GM12878 (cell line): Measurements from ENCODE around the gene TERB1. TPM values are rescaled to one million over a fixed set of nuclear protein-coding genes. Genes with fewer than 3 reads are reported as not detected.

Experiments
- ATAC-seq: fragments of 200-7000 bp; cut with Tn5 transposase; 3 replicates; pipeline ENCODE4 v1.9.1; 2020; ENCODE audit warnings: mild to moderate bottlenecking, moderate library complexity
- BruUV-seq: library from RNA; stranded (reverse); fragments of 400-500 nt; replicated peaks from 2 replicates; lab custom pipeline; 2021; lab: Mats Ljungman, UMichigan
- CTCF ChIA-PET: fragments of 300-600 bp; sonication (Branson Sonifier 250); formaldehyde crosslinking; extraction: SDS; loops from one replicate; lab custom pipeline; 2021; ENCODE audit warnings: inconsistent platforms; lab: Yijun Ruan, JAX
- POLR2A ChIA-PET: fragments of 350-600 bp; formaldehyde crosslinking; extraction: SDS; loops from one replicate; lab custom pipeline; 2021; ENCODE audit warnings: inconsistent platforms; lab: Charles Lee
- RAD21 ChIA-PET: fragments of 300-600 bp; sonication (Branson Sonifier 250); formaldehyde crosslinking; loops from one replicate; lab custom pipeline; 2023; ENCODE audit warnings: antibody characterized with exemption; ENCODE audit not compliant: unreplicated experiment; lab: Charles Lee
- SMC1A ChIA-PET: fragments of 300-600 bp; sonication (Branson Sonifier 250); formaldehyde crosslinking; loops from one replicate; lab custom pipeline; 2023; ENCODE audit not compliant: unreplicated experiment, uncharacterized antibody; lab: Charles Lee
- DNase-seq: peaks from one replicate; pipeline ENCODE4 v3.0.0-alpha.2; 2011; ENCODE audit warnings: low read depth, low spot score
- FAIRE-seq: peaks from 3 replicates; lab custom pipeline; 2011; peaks lifted over from hg19 to GRCh38; lab: Jason Lieb, UNC
- H2AFZ ChIP-seq: 2 replicates; pipeline ENCODE4 v1.6.0; 2011; ENCODE audit warnings: low read depth, low read length, control low read depth; ENCODE audit not compliant: control insufficient read depth
- H3K27ac ChIP-seq: 2 replicates; pipeline ENCODE4 v1.5.1; 2011; ENCODE audit warnings: control low read depth; ENCODE audit not compliant: control insufficient read depth, insufficient read depth
- H3K27me3 ChIP-seq, 2 experiments: replicated peaks in 1 of 2; 2 replicates each; pipeline versions ENCODE4 v1.6.0 to v1.6.1; 2011; ENCODE audit warnings: low read length in 1 of 2; ENCODE audit not compliant: control insufficient read depth in 2 of 2, insufficient read depth in 2 of 2
- H3K36me3 ChIP-seq, 2 experiments: 2 replicates each; pipeline ENCODE4 v1.5.1; 2011; ENCODE audit warnings: low read length in 1 of 2; ENCODE audit not compliant: control insufficient read depth in 2 of 2, insufficient read depth in 2 of 2
- H3K4me1 ChIP-seq: 2 replicates; pipeline ENCODE4 v1.6.1; 2011; ENCODE audit warnings: mild to moderate bottlenecking, low read length, moderate library complexity, mixed read lengths; ENCODE audit not compliant: control insufficient read depth, insufficient read depth
- H3K4me2 ChIP-seq: 2 replicates; pipeline ENCODE4 v1.6.0; 2011; ENCODE audit warnings: control low read depth; ENCODE audit not compliant: control insufficient read depth, insufficient read depth
- H3K4me3 ChIP-seq: fragments of 200-600 bp; sonication (generic); 2 replicates; pipeline ENCODE4 v1.5.1; 2016
- H3K79me2 ChIP-seq: 2 replicates; pipeline ENCODE4 v1.6.0; 2011; ENCODE audit warnings: low read length; ENCODE audit not compliant: control insufficient read depth, insufficient read depth
- H3K9ac ChIP-seq: 2 replicates; pipeline ENCODE4 v1.8.0; 2011; ENCODE audit warnings: low read length, control low read depth, mixed read lengths; ENCODE audit not compliant: control insufficient read depth, insufficient read depth
- H3K9me3 ChIP-seq: replicated peaks from 3 replicates; pipeline ENCODE4 v1.5.1; 2011; ENCODE audit warnings: mild to moderate bottlenecking, low read length; ENCODE audit not compliant: control insufficient read depth, insufficient read depth
- H4K20me1 ChIP-seq: 2 replicates; pipeline ENCODE4 v1.6.0; 2011; ENCODE audit not compliant: control insufficient read depth, insufficient read depth
- ATF7 ChIP-seq: fragments of 450-650 bp; IDR thresholded peaks from 2 replicates; pipeline ENCODE4 v1.6.1; 2016; ENCODE audit warnings: low read depth, mild to moderate bottlenecking
- CBX3 ChIP-seq: fragments of 200-600 bp; sonication (generic); IDR thresholded peaks from 2 replicates; pipeline ENCODE4 v1.6.1; 2016; ENCODE audit warnings: low read depth, borderline replicate concordance
- CHD2 ChIP-seq: IDR thresholded peaks from 2 replicates; pipeline ENCODE4 v1.6.1; 2011; ENCODE audit warnings: low read depth, low read length, improper control_type of control experiment, borderline replicate concordance
- CTCF ChIP-seq, 3 experiments: IDR thresholded peaks in 2 of 3; conservative IDR thresholded peaks in 1 of 3; 2 replicates each; pipeline ENCODE4 v1.5.1; 2011; ENCODE audit warnings: low read depth in 3 of 3, low read length in 3 of 3, mild to moderate bottlenecking in 3 of 3, control low read depth in 2 of 3, moderate library complexity in 2 of 3, inconsistent platforms in 1 of 3, mixed read lengths in 1 of 3; ENCODE audit not compliant: control insufficient read depth in 2 of 3, insufficient read depth in 1 of 3; ENCODE audit errors: extremely low read depth in 1 of 3
- EP300 ChIP-seq, 2 experiments: fragments of 150-350 bp in 1 of 2; IDR thresholded peaks; 2 replicates each; pipeline ENCODE4 v1.6.1; 2011 to 2012; ENCODE audit warnings: low read depth in 2 of 2, low read length in 2 of 2, borderline replicate concordance in 1 of 2, improper control_type of control experiment in 1 of 2, inconsistent platforms in 1 of 2; ENCODE audit not compliant: control insufficient read depth in 1 of 2
- GATAD2B ChIP-seq: fragments of 450-650 bp; conservative IDR thresholded peaks from 2 replicates; pipeline ENCODE4 v1.6.1; 2017; ENCODE audit warnings: low read depth, mild to moderate bottlenecking, moderate library complexity
- HSF1 ChIP-seq: fragments of 150-350 bp; IDR thresholded peaks from 2 replicates; pipeline ENCODE4 v1.6.1; 2014; ENCODE audit warnings: mild to moderate bottlenecking, low read depth, low read length
- IKZF2 ChIP-seq, 2 experiments: fragments of 450-650 bp; IDR thresholded peaks; 2 replicates each; pipeline ENCODE4 v1.6.1; 2017; ENCODE audit warnings: mild to moderate bottlenecking in 2 of 2, moderate library complexity in 2 of 2
- MAX ChIP-seq: IDR thresholded peaks from 2 replicates; pipeline ENCODE4 v1.6.1; 2012; ENCODE audit warnings: low read depth, low read length, improper control_type of control experiment
- MYB ChIP-seq: fragments of 150-350 bp; IDR thresholded peaks from 2 replicates; pipeline ENCODE4 v1.6.1; 2014; ENCODE audit warnings: mild to moderate bottlenecking, low read depth, low read length, borderline replicate concordance
- MYC ChIP-seq: IDR thresholded peaks from 2 replicates; pipeline ENCODE4 v1.6.1; 2011; ENCODE audit warnings: mild to moderate bottlenecking, low read length, moderate library complexity, inconsistent platforms; ENCODE audit not compliant: insufficient read depth, insufficient replicate concordance, insufficient read length, severe bottlenecking
- NBN ChIP-seq: fragments of 450-650 bp; IDR thresholded peaks from 2 replicates; pipeline ENCODE4 v1.6.1; 2016
- PML ChIP-seq: IDR thresholded peaks from 2 replicates; pipeline ENCODE4 v1.6.1; 2012; ENCODE audit warnings: low read length, inconsistent platforms
- SP1 ChIP-seq: IDR thresholded peaks from one replicate; pipeline ENCODE4 v1.6.1; 2011; ENCODE audit warnings: low read depth, low read length
- SPI1 ChIP-seq: IDR thresholded peaks from 2 replicates; pipeline ENCODE4 v1.6.1; 2011; ENCODE audit warnings: low read depth, mild to moderate bottlenecking, low read length, moderate library complexity, borderline replicate concordance; ENCODE audit not compliant: insufficient read depth
- ZNF592 ChIP-seq: fragments of 450-650 bp; IDR thresholded peaks from 2 replicates; pipeline ENCODE4 v1.6.1; 2017; ENCODE audit warnings: mild to moderate bottlenecking, moderate library complexity
- WGBS: methylation state at CpG from one replicate; pipeline ENCODE4 v1.1.6; 2016; ENCODE audit warnings: low lambda C conversion rate; ENCODE audit not compliant: insufficient replicate concordance, insufficient coverage; ENCODE audit errors: missing lambda C conversion rate; 5-methylcytosine and 5-hydroxymethylcytosine counted together
- in situ Hi-C: fragments of 300-500 bp; cut with MboI; formaldehyde crosslinking; loops from 9 replicates; pipeline ENCODE4 v1.14.3; 2018; ENCODE audit warnings: mixed read lengths
- intact Hi-C: fragments of 100-400 bp; cut with micrococcal nuclease; formaldehyde crosslinking; loops from one replicate; pipeline ENCODE4 v1.14.2; 2022; ENCODE audit not compliant: unreplicated experiment
- polyA plus RNA-seq, 11 experiments: library from polyadenylated mRNA; depleted of rRNA in 4 of 11; unstranded in 6 of 11; stranded (reverse) in 5 of 11; fragments of >200 nt; fragmentation: Nextera tagmentation in 4 of 11; fragmentation: Illumina TruSeq in 1 of 11; extraction: Ambion mirVana in 4 of 11; extraction: Trizol in 1 of 11; gene quantifications; 1 replicate in 1 of 11; 2 replicates in 10 of 11; pipeline versions ENCODE4 v1.2.1 to v1.2.3, GENCODE V29; 2011 to 2016; ENCODE audit warnings: inconsistent platforms in 2 of 11, missing spikeins in 2 of 11, low read depth in 1 of 11
- total RNA-seq, 4 experiments: library from RNA; depleted of rRNA in 3 of 4; stranded (reverse); fragments of >200 nt in 3 of 4; fragmentation: Illumina TruSeq in 1 of 4; extraction: Trizol in 1 of 4; gene quantifications; 2 replicates each; pipeline versions ENCODE4 v1.2.1 to v1.2.3, GENCODE V29; 2013 to 2021

The TERB1 gene
- total and polyA plus RNA-seq, 10 of the 15 experiments (the other 5 are each of a cell fraction or from before 2014, with no cell fraction given), result 0.03 to 0.10 (median 0.06) TPM; not detected in 7

- RAD21 ChIA-PET, result interaction anchor here (0.7 to 1.9 kb wide), 4 partner anchors 11 to 115 kb away, joined by 3 to 7 read pairs (median 4); partner anchors contain the start of gene NAE1
- SMC1A ChIA-PET, result interaction anchor here (0.9 to 2.0 kb wide), 4 partner anchors 15 to 347 kb away, joined by 3 to 8 read pairs (median 6); no protein-coding TSS in a partner anchor
- POLR2A ChIA-PET, result interaction anchor here (0.5 to 1.6 kb wide), 2 partner anchors 11 to 15 kb away, joined by 5 read pairs; no protein-coding TSS in a partner anchor
- ATAC-seq (no peak), DNase-seq (no peak), FAIRE-seq (no peak)
- Histone ChIP-seq H3K27ac (no peak overlapping the region), H3K4me3 (no peak overlapping the region), H3K4me1 (peaks cover 3% of the 10 kb centered on the region; the same call in 1 of the 2 replicates), H4K20me1 (no peaks in the 10 kb centered on the region), H3K36me3 (peaks cover 2 to 4% of the 10 kb centered on the region in 2 experiments; a peak in 2 of 4 replicates), H3K27me3 (peaks cover 0 to 3% of the 10 kb centered on the region in 2 experiments; a peak in 1 of 4 replicates), H3K4me2 (peak overlapping the region; percentile 62; the same call in 1 of the 2 replicates), H2AFZ (peak overlapping the region; percentile 95), H3K79me2 (peaks cover 28% of the 10 kb centered on the region), H3K9ac (no peak overlapping the region), H3K9me3 (no peaks in the 10 kb centered on the region)
- TF ChIP-seq HSF1 (no peak), GATAD2B (no peak), MYB (no peak), IKZF2 (IDR thresholded peaks at IDR 0.05) (no peak), MYC (no peak), NBN (no peak), MAX (no peak), EP300 (IDR thresholded peaks at IDR 0.05; ENCODE audit: borderline replicate concordance in 1 of 2, control insufficient read depth in 1 of 2, low read depth in 2 of 2, low read length in 2 of 2) (no peak), CTCF (IDR thresholded peaks at IDR 0.05 in 2 of 3, conservative IDR thresholded peaks at IDR 0.05 in 1 of 3; ENCODE audit: control insufficient read depth in 2 of 3, extremely low read depth in 1 of 3, insufficient read depth in 1 of 3, low read depth in 3 of 3, low read length in 3 of 3) (no peak), PML (no peak), CBX3 (no peak), CHD2 (no peak), SP1 (no peak), ATF7 (no peak), ZNF592 (no peak), SPI1 (no peak)
- intact Hi-C loops, result loop anchor here (5.0 kb wide), 1 partner anchor 175 kb away; the partner anchor contains the start of gene RRAD
- in situ Hi-C loops, result no loop called here
- WGBS, result 74% methylated on average over 6 of the region's 6 CpGs
- CTCF ChIA-PET, result interaction anchor here (0.6 to 3.1 kb wide), 21 partner anchors 9 to 346 kb away, joined by 3 to 43 read pairs (median 5); partner anchors contain the start of gene NAE1
- no TSS peak for BruUV-seq
These were observed 49.0 kb downstream of the TERB1 start for GRCh38 chr16:66752379-66752778.
